NCI-H526 (cell line): Measurements from ENCODE around the gene TSPO.
A peak's percentile ranks its signal among the peaks of the same experiment; 100 is the strongest.
"Not testable (repeated sequence)": the region's sequence is repeated elsewhere in the genome, so short reads cannot be mapped to it uniquely, and the experiment has no call there.

Experiments
- DNase-seq, 2 experiments: peaks; one replicate each; lab custom pipeline; 2025; lab: John Stamatoyannopoulos, UW

Gene TSPO

DNA sequence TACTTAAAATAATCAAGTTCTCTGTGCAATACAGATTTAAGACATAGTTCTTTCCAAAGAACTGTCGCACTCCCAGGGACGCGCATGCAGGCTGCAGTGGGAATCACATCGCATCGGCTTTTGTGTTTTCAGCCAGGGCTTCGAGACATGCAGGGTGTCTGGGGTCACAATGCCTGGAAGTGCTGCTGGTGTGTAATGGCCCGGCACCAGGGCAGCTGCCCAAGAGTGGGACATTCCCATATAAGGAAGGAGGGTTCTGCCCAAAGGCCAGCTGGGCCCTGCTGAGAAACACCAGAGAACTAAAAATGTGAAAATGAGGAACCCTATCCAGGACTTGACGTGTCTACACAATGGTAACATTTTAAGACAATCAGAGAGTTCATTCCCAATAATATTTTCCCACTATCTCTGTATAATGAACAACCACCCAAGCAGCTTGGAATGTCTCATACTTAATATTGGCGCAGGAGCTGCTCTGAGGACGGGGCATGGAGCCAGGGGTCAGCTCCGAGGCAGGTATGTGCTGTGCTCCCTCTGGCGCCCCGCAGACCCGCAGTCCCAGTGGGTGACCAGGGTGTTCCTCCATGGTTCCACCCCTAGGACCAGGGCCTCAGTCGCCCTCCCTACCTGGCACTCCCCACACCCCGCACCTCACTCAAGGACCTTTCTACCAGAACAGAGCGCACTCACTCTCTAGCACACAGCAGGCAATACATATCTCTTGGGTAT, 19.4 kb upstream of the TSPO start:
- DNase-seq = no peak

GRCh38 chr22:43133401-43133800, 18.0 kb upstream of the TSPO start:
- no peak for DNase-seq

- DNase-seq = no peak
These were observed 16.8 kb upstream of the TSPO start for GRCh38 chr22:43134553-43134952.

GRCh38 chr22:43135565-43135964, 15.8 kb upstream of the TSPO start:
- DNase-seq = no peak

GRCh38 chr22:43136255-43136654, 15.1 kb upstream of the TSPO start:
- DNase-seq = peak; percentile 20 to 44

DNA sequence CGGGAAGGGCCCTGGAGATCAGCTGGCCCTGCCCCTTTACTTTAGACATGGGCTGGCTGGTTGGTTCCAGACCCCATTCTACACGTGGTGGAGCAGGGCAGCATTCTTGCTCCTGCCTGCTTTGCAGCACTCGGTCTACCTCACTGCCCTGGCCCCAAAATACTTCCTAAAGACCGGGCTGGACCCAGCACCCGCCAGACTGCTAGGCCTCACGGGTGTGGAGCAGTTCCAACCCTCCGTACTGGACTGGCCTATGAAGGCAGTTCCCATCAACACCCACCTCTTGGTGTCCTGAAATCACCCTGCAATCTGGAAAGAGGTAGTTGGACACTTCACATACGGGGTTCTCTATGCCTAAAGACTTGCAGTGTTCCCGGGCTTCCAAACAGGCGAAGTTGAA, 14.6 kb upstream of the TSPO start:
- DNase-seq = no peak

GRCh38 chr22:43142880-43143562, 8.3 kb upstream of the TSPO start, which contains the start of gene MCAT:
Gene MCAT (minus strand): TSS chr22:43143398. CDS start chr22:43143348, 50 bp downstream.
- peak; percentile 22 to 82 for DNase-seq

- DNase-seq = no peak
These were observed 6.4 kb upstream of the TSPO start for GRCh38 chr22:43144949-43145348.

DNA sequence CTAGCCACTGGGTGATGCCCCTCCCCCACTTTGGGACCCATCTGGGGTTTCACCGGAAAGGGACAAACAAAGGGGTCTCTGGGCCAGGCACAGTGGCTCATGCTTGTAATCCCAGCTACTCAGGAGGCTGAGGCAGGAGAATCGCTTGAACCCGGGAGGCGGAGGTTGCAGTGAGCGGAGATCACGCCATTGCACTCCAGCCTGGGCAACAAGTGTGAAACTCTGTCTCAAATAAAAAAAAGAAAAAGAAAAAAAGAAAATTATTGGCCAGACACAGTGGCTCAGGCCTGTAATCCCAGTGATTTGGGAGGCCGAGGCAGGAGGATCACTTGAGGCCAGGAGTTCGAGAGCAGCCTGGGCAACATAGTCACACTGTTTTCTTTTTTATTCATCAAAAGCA, 6.0 kb upstream of the TSPO start:
- DNase-seq = not testable (repeated sequence)

GRCh38 chr22:43146332-43146731, 5.0 kb upstream of the TSPO start:
- DNase-seq = not testable (repeated sequence)

DNA sequence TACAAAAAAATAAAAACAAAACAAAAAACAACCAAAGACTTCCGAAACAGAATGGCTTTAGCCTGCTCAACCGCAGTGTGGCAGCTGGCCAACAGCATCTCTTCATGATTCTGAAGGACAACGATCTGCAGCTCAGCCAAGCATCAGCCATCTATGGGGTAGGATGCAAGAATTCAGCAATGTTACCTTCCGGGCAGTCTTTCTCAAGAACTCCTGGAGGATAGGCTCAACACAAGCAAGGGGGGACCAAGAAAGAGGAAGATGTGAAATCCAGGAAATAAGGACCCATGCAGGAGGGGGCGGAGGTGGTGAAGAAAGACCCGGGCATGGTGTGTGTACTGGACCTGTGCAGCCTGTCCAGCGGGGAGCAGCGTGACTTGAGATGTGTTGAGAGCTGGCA, 3.5 kb upstream of the TSPO start:
- DNase-seq = no peak

- DNase-seq = no peak
These were observed 2.8 kb upstream of the TSPO start for GRCh38 chr22:43148581-43148980.

- DNase-seq = no peak
These were observed 590 bp upstream of the TSPO start for GRCh38 chr22:43150731-43151206.

GRCh38 chr22:43152003-43152356, 621 bp downstream of the TSPO start:
- DNase-seq = peak in 1 of 2 experiments; percentile 48

- DNase-seq = peak in 1 of 2 experiments; percentile 60
These were observed 1.2 kb downstream of the TSPO start for GRCh38 chr22:43152357-43153071.

- DNase-seq = no peak
These were observed 2.5 kb downstream of the TSPO start for GRCh38 chr22:43153899-43154298.

DNA sequence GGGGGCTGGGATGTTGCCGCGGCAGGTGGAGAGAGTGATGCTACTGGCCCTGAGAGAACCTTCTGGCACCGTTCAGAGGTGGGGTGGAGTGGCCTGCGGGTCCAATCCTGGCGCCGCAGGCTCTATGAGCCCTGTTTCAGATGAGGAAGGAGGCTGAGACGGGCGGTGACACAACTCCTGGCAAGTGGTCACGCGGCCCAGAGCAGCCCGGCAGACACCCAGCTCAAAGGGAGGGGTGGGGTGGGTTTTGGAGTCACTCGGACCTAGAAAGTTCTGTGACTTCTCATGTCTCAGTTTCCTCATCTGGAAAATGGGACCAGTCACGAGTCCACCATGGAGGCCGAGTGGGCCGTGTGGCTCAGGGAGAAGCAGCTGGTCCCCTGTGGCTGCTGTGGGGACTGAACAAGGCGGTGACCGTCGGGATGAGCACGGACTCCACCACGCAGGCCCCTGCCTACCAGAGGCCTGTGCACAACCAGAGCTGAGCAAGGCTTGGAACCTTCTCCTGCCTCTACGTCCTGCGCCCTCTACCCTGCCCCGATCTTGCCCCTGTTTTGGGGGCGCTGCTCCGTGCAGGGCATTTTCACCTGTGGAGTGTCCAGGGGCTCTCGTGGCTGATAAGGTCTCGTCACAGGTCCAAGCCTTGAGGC, 3.7 kb downstream of the TSPO start:
- no peak for DNase-seq

DNA sequence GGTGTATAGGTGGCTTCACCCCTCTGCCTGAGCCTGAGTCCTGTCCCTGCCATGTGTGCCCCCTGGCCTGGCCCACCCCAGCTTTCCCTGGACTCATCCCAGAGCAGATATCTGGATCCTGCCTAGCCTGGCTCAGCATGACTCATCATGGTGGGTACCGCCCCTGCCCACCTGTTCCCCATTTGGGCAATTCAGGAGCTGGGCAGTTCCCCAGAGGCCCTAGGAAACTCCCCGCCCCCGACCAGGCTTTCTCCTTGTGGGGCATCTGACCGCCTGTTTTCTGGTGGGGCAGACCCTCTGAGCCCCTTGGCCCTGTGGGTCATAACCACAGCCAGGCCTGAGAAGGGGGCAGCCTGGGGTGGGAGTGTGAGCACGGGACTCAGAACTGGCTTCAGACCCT, 4.4 kb downstream of the TSPO start:
- DNase-seq = no peak

DNA sequence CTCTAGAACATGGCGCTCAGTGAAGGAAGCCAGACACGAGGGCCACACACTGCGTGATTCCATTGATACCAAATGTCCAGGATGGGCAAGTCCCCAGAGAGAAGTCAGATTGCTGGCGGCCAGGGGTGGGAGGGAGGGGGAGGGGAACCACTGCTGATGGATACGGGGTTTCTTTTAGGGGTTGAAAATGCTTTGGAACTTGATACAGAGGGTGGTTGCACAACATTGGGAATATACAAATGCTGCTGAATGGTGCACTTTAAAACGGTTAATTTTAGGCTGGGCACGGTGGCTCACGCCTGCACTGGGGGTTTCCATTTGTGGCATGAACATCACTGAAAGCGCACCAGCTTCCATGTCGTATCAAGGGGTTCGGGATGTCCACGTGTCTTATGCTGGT, 5.1 kb downstream of the TSPO start:
- no peak for DNase-seq

DNA sequence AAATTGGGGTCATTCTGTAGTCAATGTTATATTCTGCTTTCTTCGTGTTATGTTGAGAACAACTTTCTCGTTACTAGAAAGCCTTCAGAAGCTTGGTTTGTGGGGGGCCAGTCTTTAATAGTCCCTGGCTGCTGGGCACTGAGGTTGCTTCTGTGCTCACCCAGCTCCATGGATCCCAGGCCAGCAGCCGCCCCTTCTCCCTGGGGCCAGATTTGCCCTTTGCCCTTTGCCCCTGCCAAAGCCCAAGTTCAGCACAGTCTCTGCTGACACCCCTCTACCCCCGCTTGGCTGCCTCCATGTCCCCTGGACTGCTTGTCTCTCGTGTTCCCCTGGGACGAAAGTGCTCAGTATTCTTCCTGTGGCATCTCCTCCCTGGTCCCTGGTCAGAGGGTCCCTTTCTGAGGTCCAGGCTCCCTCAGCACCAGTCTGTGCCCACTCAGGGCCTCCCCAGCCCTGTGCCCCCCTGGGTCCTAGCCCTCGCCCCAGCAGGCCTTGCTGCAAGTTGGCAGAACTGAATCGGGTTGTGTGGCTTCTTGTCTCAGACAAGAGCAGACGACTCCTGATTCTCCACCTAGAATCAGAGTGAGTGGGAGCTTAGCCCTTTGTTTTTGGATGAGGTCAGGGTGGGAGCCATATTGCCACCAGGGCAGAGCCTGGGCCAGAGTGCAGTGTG, 6.7 kb downstream of the TSPO start:
- DNase-seq = no peak

- DNase-seq = no peak
These were observed 7.6 kb downstream of the TSPO start for GRCh38 chr22:43158778-43159483.
